NCI-H2227 (cell line): ENCODE measurements around the gene MUC3A.
"Not testable (repeated sequence)": the region's sequence is repeated elsewhere in the genome, so short reads cannot be mapped to it uniquely, and the experiment has no call there.

Source experiments
- DNase-seq: peaks from one replicate; lab custom pipeline; 2025; ENCODE audit not compliant: unreplicated experiment; lab: John Stamatoyannopoulos, UW

Gene MUC3A

GRCh38 chr7:100949227-100949932 is at the start of gene MUC3A:
Gene MUC3A, plus strand, starts transcription at chr7:100949534. Its CDS starts 91 bp downstream, at chr7:100949625.
- DNase-seq = no peak

- DNase-seq = no peak
Measured at GRCh38 chr7:100900978-100901377, 48.4 kb upstream of the MUC3A start.

GRCh38 chr7:100901921-100902332 is 47.4 kb upstream of the MUC3A start:
- DNase-seq = no peak

GRCh38 chr7:100902638-100903037 is 46.7 kb upstream of the MUC3A start:
- DNase-seq = no peak

- DNase-seq = no peak
Measured at GRCh38 chr7:100908512-100908911, 40.8 kb upstream of the MUC3A start.

GRCh38 chr7:100910443-100910842 is 38.9 kb upstream of the MUC3A start:
- not testable (repeated sequence) for DNase-seq

- DNase-seq = no peak
Measured at GRCh38 chr7:100911484-100911883, 37.9 kb upstream of the MUC3A start.

- DNase-seq = no peak
Measured at GRCh38 chr7:100914208-100914878, 35.0 kb upstream of the MUC3A start.

- DNase-seq = no peak
Measured at GRCh38 chr7:100914879-100915447, 34.4 kb upstream of the MUC3A start.

- DNase-seq = not testable (repeated sequence)
Measured at GRCh38 chr7:100919335-100919734, 30.0 kb upstream of the MUC3A start.

- not testable (repeated sequence) for DNase-seq
Measured at GRCh38 chr7:100919779-100920437, 29.4 kb upstream of the MUC3A start.

GRCh38 chr7:100921039-100921438 is 28.3 kb upstream of the MUC3A start:
- no peak for DNase-seq

- DNase-seq = not testable (repeated sequence)
Measured at GRCh38 chr7:100923616-100924015, 25.7 kb upstream of the MUC3A start.

GRCh38 chr7:100929808-100930174 is 19.5 kb upstream of the MUC3A start:
- no peak for DNase-seq

GRCh38 chr7:100933734-100934133 is 15.6 kb upstream of the MUC3A start:
- no peak for DNase-seq

- not testable (repeated sequence) for DNase-seq
Measured at GRCh38 chr7:100935381-100935780, 14.0 kb upstream of the MUC3A start.

GRCh38 chr7:100936167-100936566 is 13.2 kb upstream of the MUC3A start:
- DNase-seq = not testable (repeated sequence)

GRCh38 chr7:100942045-100942774 is 7.1 kb upstream of the MUC3A start:
- DNase-seq = no peak

GRCh38 chr7:100943693-100944092 is 5.6 kb upstream of the MUC3A start:
- DNase-seq = no peak

- DNase-seq = no peak
Measured at GRCh38 chr7:100944138-100944537, 5.2 kb upstream of the MUC3A start.

- no peak for DNase-seq
Measured at GRCh38 chr7:100946111-100946510, 3.2 kb upstream of the MUC3A start.
